ENCODE measurements around the gene MYF6. TPM values are rescaled to one million over a fixed set of nuclear protein-coding genes. Genes with fewer than 3 reads are reported as not detected.
A peak's percentile ranks its signal among the peaks of the same experiment; 100 is the strongest.

Gene MYF6
- total and polyA plus RNA-seq, 2 of the 13 experiments (the other 11 are each of a cell fraction or from before 2014, with no cell fraction given) = not detected

GRCh38 chr12:80745851-80746505, 38.5 kb downstream of the MYF6 start:
- CTCF ChIA-PET (ENCODE audit: low intra/inter-chr PET ratio, low total read pairs) = no interaction called here
- DNase-seq (ENCODE audit: low spot score) (no peak), FAIRE-seq (no peak), ATAC-seq (no peak)
- no peaks in the 10 kb centered on the region; a peak in 1 of 5 replicates for H3K27me3 ChIP-seq (ENCODE audit: control insufficient read depth in 1 of 2, insufficient read depth in 2 of 2, low read length in 2 of 2)
- no peaks in the 10 kb centered on the region for H3K9me3 ChIP-seq (ENCODE audit: low read length)
- H3K4me1 ChIP-seq (ENCODE audit: insufficient read depth, low read length) = no peaks in the 10 kb centered on the region
- H2AFZ ChIP-seq (ENCODE audit: low read length) = no peak overlapping the region
- 1% methylated on average over 6 of the region's 6 CpGs for WGBS (ENCODE audit: low lambda C conversion rate)
- in situ Hi-C loops (cut with HindIII; ENCODE audit: extremely low pct_ligation_motif_present, low pct_unique_long_range_greater_than_20kb) (loop anchor here (10.0 kb wide), 1 partner anchor 341 kb away; no protein-coding TSS in a partner anchor), intact Hi-C loops (cut with micrococcal nuclease; ENCODE audit: unreplicated experiment) (no loop called here)
- no peak overlapping the region for H3K4me2 ChIP-seq (ENCODE audit: low read depth, low read length)
- BruUV-seq (replicated peaks) = no TSS peak
- no peak overlapping the region for H3K4me3 ChIP-seq (replicated peaks in 1 of 3; ENCODE audit: insufficient read depth in 1 of 3, low read depth in 2 of 3, low read length in 3 of 3)
- no peaks in the 10 kb centered on the region for H3K79me2 ChIP-seq (ENCODE audit: insufficient read depth, low read length)
- H3K27ac ChIP-seq (ENCODE audit: extremely low read length, insufficient read depth, low read length) = no peak overlapping the region
- POLR2A ChIA-PET = no interaction called here
- H3K36me3 ChIP-seq (replicated peaks in 1 of 2; ENCODE audit: control insufficient read depth in 1 of 2, insufficient read depth in 2 of 2, low read length in 2 of 2) = no peaks in the 10 kb centered on the region
- no peaks in the 10 kb centered on the region for H4K20me1 ChIP-seq (ENCODE audit: insufficient read depth, low read length)
- 0 out of 2 replicates have a peak, but pooled peaks have one; percentile 9 for TF ChIP-seq MNT (IDR thresholded peaks at IDR 0.05)
- no peak for TF ChIP-seq ZNF746 (CRISPR knock-in tag; IDR thresholded peaks at IDR 0.05)
- no peak overlapping the region for H3K9ac ChIP-seq (ENCODE audit: insufficient read depth, low read depth, low read length)

DNA sequence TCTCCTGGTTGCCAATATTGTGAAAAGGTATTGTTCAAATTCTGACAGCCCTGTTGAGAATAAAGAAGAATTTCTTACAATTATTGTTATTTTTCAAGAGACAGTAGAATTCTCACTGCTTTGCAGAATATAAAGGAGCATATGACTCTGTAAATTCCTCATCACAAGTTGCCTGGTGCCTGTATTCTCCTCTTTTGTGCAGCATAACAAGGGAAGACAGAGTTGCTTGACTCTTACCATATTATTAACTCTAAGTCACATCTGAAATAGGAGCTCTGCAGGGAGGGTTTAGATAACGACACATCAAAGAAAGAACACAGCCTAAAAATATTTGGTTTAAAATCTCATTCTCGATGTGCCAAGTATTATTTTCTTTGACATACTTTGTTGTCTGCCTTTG, 40.4 kb downstream of the MYF6 start:
- WGBS (ENCODE audit: low lambda C conversion rate) = 2% methylated on average over 2 of the region's 2 CpGs
- Histone ChIP-seq H3K79me2 (ENCODE audit: insufficient read depth, low read length) (no peaks in the 10 kb centered on the region), H3K4me1 (ENCODE audit: insufficient read depth, low read length) (no peaks in the 10 kb centered on the region), H3K27me3 (ENCODE audit: control insufficient read depth in 1 of 2, insufficient read depth in 2 of 2, low read length in 2 of 2) (no peaks in the 10 kb centered on the region; a peak in 1 of 5 replicates), H3K36me3 (replicated peaks in 1 of 2; ENCODE audit: control insufficient read depth in 1 of 2, insufficient read depth in 2 of 2, low read length in 2 of 2) (no peaks in the 10 kb centered on the region), H3K4me2 (ENCODE audit: low read depth, low read length) (no peak overlapping the region), H3K9ac (ENCODE audit: insufficient read depth, low read depth, low read length) (no peak overlapping the region), H3K27ac (ENCODE audit: extremely low read length, insufficient read depth, low read length) (no peak overlapping the region), H4K20me1 (ENCODE audit: insufficient read depth, low read length) (no peaks in the 10 kb centered on the region), H3K9me3 (ENCODE audit: low read length) (no peaks in the 10 kb centered on the region), H2AFZ (ENCODE audit: low read length) (no peak overlapping the region), H3K4me3 (replicated peaks in 1 of 3; ENCODE audit: insufficient read depth in 1 of 3, low read depth in 2 of 3, low read length in 3 of 3) (no peak overlapping the region)
- ATAC-seq (no peak), FAIRE-seq (no peak), DNase-seq (ENCODE audit: low spot score) (no peak)
- CTCF ChIA-PET (ENCODE audit: low intra/inter-chr PET ratio, low total read pairs) = no interaction called here
- POLR2A ChIA-PET = no interaction called here
- intact Hi-C loops (cut with micrococcal nuclease; ENCODE audit: unreplicated experiment) = no loop called here
- in situ Hi-C loops (cut with HindIII; ENCODE audit: extremely low pct_ligation_motif_present, low pct_unique_long_range_greater_than_20kb) = loop anchor here (10.0 kb wide), 1 partner anchor 343 kb away; no protein-coding TSS in a partner anchor
- no TSS peak for BruUV-seq (replicated peaks)
- TF ChIP-seq, protein P1, sequence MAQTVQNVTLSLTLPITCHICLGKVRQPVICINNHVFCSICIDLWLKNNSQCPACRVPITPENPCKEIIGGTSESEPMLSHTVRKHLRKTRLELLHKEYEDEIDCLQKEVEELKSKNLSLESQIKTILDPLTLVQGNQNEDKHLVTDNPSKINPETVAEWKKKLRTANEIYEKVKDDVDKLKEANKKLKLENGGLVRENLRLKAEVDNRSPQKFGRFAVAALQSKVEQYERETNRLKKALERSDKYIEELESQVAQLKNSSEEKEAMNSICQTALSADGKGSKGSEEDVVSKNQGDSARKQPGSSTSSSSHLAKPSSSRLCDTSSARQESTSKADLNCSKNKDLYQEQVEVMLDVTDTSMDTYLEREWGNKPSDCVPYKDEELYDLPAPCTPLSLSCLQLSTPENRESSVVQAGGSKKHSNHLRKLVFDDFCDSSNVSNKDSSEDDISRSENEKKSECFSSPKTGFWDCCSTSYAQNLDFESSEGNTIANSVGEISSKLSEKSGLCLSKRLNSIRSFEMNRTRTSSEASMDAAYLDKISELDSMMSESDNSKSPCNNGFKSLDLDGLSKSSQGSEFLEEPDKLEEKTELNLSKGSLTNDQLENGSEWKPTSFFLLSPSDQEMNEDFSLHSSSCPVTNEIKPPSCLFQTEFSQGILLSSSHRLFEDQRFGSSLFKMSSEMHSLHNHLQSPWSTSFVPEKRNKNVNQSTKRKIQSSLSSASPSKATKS (CRISPR knock-in tag; IDR thresholded peaks at IDR 0.05) = no peak
- no peak for TF ChIP-seq SIN3A (IDR thresholded peaks at IDR 0.05; ENCODE audit: borderline replicate concordance, low read depth, low read length)
- TF ChIP-seq RBM39 (IDR thresholded peaks at IDR 0.05; ENCODE audit: low read depth, low read length, poor library complexity, severe bottlenecking) = no peak
- TF ChIP-seq, protein P2, sequence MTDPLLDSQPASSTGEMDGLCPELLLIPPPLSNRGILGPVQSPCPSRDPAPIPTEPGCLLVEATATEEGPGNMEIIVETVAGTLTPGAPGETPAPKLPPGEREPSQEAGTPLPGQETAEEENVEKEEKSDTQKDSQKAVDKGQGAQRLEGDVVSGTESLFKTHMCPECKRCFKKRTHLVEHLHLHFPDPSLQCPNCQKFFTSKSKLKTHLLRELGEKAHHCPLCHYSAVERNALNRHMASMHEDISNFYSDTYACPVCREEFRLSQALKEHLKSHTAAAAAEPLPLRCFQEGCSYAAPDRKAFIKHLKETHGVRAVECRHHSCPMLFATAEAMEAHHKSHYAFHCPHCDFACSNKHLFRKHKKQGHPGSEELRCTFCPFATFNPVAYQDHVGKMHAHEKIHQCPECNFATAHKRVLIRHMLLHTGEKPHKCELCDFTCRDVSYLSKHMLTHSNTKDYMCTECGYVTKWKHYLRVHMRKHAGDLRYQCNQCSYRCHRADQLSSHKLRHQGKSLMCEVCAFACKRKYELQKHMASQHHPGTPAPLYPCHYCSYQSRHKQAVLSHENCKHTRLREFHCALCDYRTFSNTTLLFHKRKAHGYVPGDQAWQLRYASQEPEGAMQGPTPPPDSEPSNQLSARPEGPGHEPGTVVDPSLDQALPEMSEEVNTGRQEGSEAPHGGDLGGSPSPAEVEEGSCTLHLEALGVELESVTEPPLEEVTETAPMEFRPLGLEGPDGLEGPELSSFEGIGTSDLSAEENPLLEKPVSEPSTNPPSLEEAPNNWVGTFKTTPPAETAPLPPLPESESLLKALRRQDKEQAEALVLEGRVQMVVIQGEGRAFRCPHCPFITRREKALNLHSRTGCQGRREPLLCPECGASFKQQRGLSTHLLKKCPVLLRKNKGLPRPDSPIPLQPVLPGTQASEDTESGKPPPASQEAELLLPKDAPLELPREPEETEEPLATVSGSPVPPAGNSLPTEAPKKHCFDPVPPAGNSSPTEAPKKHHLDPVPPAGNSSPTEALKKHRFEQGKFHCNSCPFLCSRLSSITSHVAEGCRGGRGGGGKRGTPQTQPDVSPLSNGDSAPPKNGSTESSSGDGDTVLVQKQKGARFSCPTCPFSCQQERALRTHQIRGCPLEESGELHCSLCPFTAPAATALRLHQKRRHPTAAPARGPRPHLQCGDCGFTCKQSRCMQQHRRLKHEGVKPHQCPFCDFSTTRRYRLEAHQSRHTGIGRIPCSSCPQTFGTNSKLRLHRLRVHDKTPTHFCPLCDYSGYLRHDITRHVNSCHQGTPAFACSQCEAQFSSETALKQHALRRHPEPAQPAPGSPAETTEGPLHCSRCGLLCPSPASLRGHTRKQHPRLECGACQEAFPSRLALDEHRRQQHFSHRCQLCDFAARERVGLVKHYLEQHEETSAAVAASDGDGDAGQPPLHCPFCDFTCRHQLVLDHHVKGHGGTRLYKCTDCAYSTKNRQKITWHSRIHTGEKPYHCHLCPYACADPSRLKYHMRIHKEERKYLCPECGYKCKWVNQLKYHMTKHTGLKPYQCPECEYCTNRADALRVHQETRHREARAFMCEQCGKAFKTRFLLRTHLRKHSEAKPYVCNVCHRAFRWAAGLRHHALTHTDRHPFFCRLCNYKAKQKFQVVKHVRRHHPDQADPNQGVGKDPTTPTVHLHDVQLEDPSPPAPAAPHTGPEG (CRISPR knock-in tag; IDR thresholded peaks at IDR 0.05) = no peak
- no peak for TF ChIP-seq GATAD2A (CRISPR knock-in tag; IDR thresholded peaks at IDR 0.05)
- TF ChIP-seq MAFG (CRISPR knock-in tag; IDR thresholded peaks at IDR 0.05) = no peak
